ENCODE data around the gene MPPED1. TPM values are rescaled to one million over a fixed set of nuclear protein-coding genes. Genes with fewer than 3 reads are reported as not detected.

Gene MPPED1
- total and polyA plus RNA-seq, 2 of the 13 experiments (the other 11 are each of a cell fraction or from before 2014, with no cell fraction given), result 0.77 TPM; not detected in 1

DNA sequence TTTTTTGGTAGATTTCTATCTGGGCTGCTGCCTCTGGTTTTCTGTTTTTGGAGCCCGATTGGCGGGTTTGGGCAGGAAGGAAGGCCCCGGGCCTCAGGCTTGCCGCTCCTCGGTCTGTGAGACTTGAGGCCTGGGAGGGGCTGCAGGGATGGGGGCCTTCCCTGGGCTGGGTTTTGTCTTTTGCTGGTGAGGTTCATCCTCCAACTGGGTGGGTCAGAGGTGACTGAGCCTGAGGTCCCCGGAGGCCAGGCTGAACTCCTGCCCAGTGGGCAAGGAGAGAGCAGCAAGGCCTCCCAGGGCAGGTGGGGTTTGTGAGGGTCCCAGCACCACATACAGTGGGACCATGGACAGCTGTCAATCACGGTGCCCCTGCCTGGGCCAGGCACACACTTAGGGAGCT is 15.0 kb downstream of the MPPED1 start (continued):
- TF ChIP-seq, protein P1, sequence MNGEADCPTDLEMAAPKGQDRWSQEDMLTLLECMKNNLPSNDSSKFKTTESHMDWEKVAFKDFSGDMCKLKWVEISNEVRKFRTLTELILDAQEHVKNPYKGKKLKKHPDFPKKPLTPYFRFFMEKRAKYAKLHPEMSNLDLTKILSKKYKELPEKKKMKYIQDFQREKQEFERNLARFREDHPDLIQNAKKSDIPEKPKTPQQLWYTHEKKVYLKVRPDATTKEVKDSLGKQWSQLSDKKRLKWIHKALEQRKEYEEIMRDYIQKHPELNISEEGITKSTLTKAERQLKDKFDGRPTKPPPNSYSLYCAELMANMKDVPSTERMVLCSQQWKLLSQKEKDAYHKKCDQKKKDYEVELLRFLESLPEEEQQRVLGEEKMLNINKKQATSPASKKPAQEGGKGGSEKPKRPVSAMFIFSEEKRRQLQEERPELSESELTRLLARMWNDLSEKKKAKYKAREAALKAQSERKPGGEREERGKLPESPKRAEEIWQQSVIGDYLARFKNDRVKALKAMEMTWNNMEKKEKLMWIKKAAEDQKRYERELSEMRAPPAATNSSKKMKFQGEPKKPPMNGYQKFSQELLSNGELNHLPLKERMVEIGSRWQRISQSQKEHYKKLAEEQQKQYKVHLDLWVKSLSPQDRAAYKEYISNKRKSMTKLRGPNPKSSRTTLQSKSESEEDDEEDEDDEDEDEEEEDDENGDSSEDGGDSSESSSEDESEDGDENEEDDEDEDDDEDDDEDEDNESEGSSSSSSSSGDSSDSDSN (CRISPR knock-in tag; IDR thresholded peaks at IDR 0.05), result no peak
- TF ChIP-seq ZNF10 (CRISPR knock-in tag; IDR thresholded peaks at IDR 0.05; ENCODE audit: borderline replicate concordance, low read depth) (no peak), FOSL1 (CRISPR knock-in tag; IDR thresholded peaks at IDR 0.05; ENCODE audit: borderline replicate concordance) (no peak), ZNF747 (CRISPR knock-in tag; IDR thresholded peaks at IDR 0.05; ENCODE audit: borderline replicate concordance) (no peak), DPF2 (CRISPR knock-in tag; IDR thresholded peaks at IDR 0.05; ENCODE audit: borderline replicate concordance, low read depth) (no peak), SRSF9 (IDR thresholded peaks at IDR 0.05; ENCODE audit: borderline replicate concordance, insufficient read depth, low read depth, low read length, poor library complexity, severe bottlenecking) (no peak), ZBTB7A (CRISPR knock-in tag; IDR thresholded peaks at IDR 0.05) (no peak)
- TF ChIP-seq, protein P2, sequence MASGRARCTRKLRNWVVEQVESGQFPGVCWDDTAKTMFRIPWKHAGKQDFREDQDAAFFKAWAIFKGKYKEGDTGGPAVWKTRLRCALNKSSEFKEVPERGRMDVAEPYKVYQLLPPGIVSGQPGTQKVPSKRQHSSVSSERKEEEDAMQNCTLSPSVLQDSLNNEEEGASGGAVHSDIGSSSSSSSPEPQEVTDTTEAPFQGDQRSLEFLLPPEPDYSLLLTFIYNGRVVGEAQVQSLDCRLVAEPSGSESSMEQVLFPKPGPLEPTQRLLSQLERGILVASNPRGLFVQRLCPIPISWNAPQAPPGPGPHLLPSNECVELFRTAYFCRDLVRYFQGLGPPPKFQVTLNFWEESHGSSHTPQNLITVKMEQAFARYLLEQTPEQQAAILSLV (CRISPR knock-in tag; IDR thresholded peaks at IDR 0.05; ENCODE audit: borderline replicate concordance), result no peak

DNA sequence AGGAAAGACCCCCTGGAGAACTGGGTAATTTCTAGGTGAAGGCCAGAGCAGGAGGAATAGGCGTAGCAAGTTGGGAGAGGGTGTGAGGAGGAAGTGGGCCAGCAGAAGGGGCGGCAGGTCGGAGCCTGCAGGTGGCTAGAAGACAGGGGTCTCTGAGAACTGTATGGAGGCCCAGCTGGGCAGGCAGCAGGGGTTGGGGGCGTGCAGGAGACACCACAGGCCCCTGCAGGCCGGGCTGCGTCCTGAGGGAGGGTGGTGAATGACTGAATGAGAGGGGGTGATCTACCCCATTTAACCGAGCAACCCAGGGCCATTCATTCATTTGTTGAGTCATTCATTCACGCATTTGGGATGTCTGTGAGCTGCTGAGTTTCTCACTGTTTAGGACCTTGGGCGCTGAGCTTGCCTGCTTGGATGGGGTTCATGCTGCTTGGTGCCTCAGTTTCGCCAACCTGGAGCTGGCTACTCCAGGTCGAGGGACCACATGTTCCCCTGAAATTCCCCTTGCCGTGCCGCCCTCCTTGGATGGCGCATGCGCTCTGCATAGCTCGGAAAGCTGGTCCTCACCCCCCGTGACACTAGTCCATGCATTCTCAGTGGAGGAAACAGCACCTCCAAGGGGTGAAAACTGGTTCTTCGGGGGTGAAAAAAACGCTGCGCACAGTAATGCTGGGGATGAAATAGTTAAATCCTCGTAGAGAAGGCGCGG is 15.6 kb downstream of the MPPED1 start:
- TF ChIP-seq, protein P3, sequence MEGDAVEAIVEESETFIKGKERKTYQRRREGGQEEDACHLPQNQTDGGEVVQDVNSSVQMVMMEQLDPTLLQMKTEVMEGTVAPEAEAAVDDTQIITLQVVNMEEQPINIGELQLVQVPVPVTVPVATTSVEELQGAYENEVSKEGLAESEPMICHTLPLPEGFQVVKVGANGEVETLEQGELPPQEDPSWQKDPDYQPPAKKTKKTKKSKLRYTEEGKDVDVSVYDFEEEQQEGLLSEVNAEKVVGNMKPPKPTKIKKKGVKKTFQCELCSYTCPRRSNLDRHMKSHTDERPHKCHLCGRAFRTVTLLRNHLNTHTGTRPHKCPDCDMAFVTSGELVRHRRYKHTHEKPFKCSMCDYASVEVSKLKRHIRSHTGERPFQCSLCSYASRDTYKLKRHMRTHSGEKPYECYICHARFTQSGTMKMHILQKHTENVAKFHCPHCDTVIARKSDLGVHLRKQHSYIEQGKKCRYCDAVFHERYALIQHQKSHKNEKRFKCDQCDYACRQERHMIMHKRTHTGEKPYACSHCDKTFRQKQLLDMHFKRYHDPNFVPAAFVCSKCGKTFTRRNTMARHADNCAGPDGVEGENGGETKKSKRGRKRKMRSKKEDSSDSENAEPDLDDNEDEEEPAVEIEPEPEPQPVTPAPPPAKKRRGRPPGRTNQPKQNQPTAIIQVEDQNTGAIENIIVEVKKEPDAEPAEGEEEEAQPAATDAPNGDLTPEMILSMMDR (CRISPR knock-in tag; IDR thresholded peaks at IDR 0.05), result peak; percentile 17; the same call in 1 of the 2 replicates
- no peak for TF ChIP-seq DMAP1 (CRISPR knock-in tag; IDR thresholded peaks at IDR 0.05)
- TF ChIP-seq ZNF652 (CRISPR knock-in tag; IDR thresholded peaks at IDR 0.05; ENCODE audit: borderline replicate concordance, low read depth), result peak; percentile 56; the same call in 1 of the 2 replicates

More for the DNA sequence above, 15.6 kb downstream of the MPPED1 start:
- Histone ChIP-seq H3K36me3 (replicated peaks in 1 of 2; ENCODE audit: control insufficient read depth in 1 of 2, insufficient read depth in 2 of 2, low read length in 2 of 2) (no peaks in the 10 kb centered on the region), H3K27ac (ENCODE audit: extremely low read length, insufficient read depth, low read length) (no peak overlapping the region), H3K79me2 (ENCODE audit: insufficient read depth, low read length) (no peaks in the 10 kb centered on the region), H3K4me1 (ENCODE audit: insufficient read depth, low read length) (no peaks in the 10 kb centered on the region), H3K9me3 (ENCODE audit: low read length) (no peaks in the 10 kb centered on the region), H3K9ac (ENCODE audit: insufficient read depth, low read depth, low read length) (no peak overlapping the region), H3K4me3 (replicated peaks in 1 of 3; ENCODE audit: insufficient read depth in 1 of 3, low read depth in 2 of 3, low read length in 3 of 3) (no peak overlapping the region), H4K20me1 (ENCODE audit: insufficient read depth, low read length) (no peaks in the 10 kb centered on the region), H3K4me2 (ENCODE audit: low read depth, low read length) (no peak overlapping the region), H3K27me3 (ENCODE audit: control insufficient read depth in 1 of 2, insufficient read depth in 2 of 2, low read length in 2 of 2) (peaks cover 4 to 54% of the 10 kb centered on the region in 2 experiments; a peak in 4 of 5 replicates), H2AFZ (ENCODE audit: low read length) (no peak overlapping the region)
- DNase-seq (ENCODE audit: low spot score) (no peak), ATAC-seq (no peak), FAIRE-seq (no peak)
- intact Hi-C loops (cut with micrococcal nuclease; ENCODE audit: unreplicated experiment), result no loop called here
- BruUV-seq (replicated peaks), result no TSS peak
- 24% methylated on average over 14 of the region's 23 CpGs for whole genome bisulfite sequencing (ENCODE audit: low lambda C conversion rate)
- in situ Hi-C loops (cut with HindIII; ENCODE audit: extremely low pct_ligation_motif_present, low pct_unique_long_range_greater_than_20kb), result no loop called here
- ChIA-PET POLR2A (no interaction called here), CTCF (ENCODE audit: low intra/inter-chr PET ratio, low total read pairs) (no interaction called here)
